Tibial nerve (tissue), 4 donors: ENCODE results near the gene IFT172. TPM values are rescaled to one million over a fixed set of nuclear protein-coding genes. Genes with fewer than 3 reads are reported as not detected.

Experiments used
- DNase-seq, 2 donors: peaks; one replicate each; pipeline ENCODE4 v3.0.0-alpha.2; 2019; ENCODE audit warnings: low spot score in 2 of 2
- H3K27ac ChIP-seq, 4 donors: fragments of 200-600 bp; sonication (generic) in 3 of 4; one replicate each; pipeline ENCODE4 v1.5.1; 2017 to 2019; ENCODE audit warnings: mild to moderate bottlenecking in 1 of 4
- H3K27me3 ChIP-seq, 2 donors: fragments of 200-600 bp; sonication (generic) in 1 of 2; one replicate each; pipeline versions ENCODE4 v1.5.1 to v1.6.0; 2017 to 2019
- H3K36me3 ChIP-seq, 3 donors: fragments of 200-600 bp; sonication (generic); one replicate each; pipeline ENCODE4 v1.5.1; 2018 to 2019
- H3K4me1 ChIP-seq, 4 donors: fragments of 200-600 bp; sonication (generic) in 3 of 4; one replicate each; pipeline ENCODE4 v1.5.1; 2017 to 2019
- H3K4me3 ChIP-seq, 4 donors: fragments of 200-600 bp; sonication (generic) in 3 of 4; one replicate each; pipeline ENCODE4 v1.5.1; 2017 to 2019; ENCODE audit warnings: mild to moderate bottlenecking in 1 of 4, moderate library complexity in 1 of 4
- H3K9me3 ChIP-seq, 4 donors: fragments of 200-600 bp; sonication (generic) in 3 of 4; one replicate each; pipeline ENCODE4 v1.5.1; 2017 to 2019
- CTCF ChIP-seq, 5 experiments: fragments of 200-600 bp in 3 of 5; fragments of 450-650 bp in 2 of 5; sonication (generic) in 3 of 5; IDR thresholded peaks; one replicate each; pipeline ENCODE4 v1.5.1; 2016 to 2019; ENCODE audit warnings: antibody characterized with exemption in 5 of 5, mild to moderate bottlenecking in 3 of 5, moderate library complexity in 2 of 5
- EP300 ChIP-seq, 2 donors: sonication (generic); formaldehyde crosslinking; IDR thresholded peaks; one replicate each; pipeline ENCODE4 v1.6.1; 2017; ENCODE audit warnings: antibody characterized with exemption in 2 of 2, mild to moderate bottlenecking in 1 of 2
- POLR2A ChIP-seq, 2 donors: fragments of 450-650 bp; IDR thresholded peaks; one replicate each; pipeline ENCODE4 v1.6.1; 2017; ENCODE audit warnings: antibody characterized with exemption in 2 of 2, mild to moderate bottlenecking in 2 of 2, moderate library complexity in 2 of 2
- WGBS, 2 donors: methylation state at CpG; one replicate each; pipeline ENCODE4 v1.1.5; 2018; 5-methylcytosine and 5-hydroxymethylcytosine counted together
- total RNA-seq, 4 donors: library from RNA; depleted of rRNA; stranded (reverse); fragments of >200 nt; gene quantifications; one replicate each; pipeline ENCODE4 v1.1.0, GENCODE V29; 2016

The IFT172 gene
- total RNA-seq, 4 donors from 2014 or later = 27.8 to 61.4 (median 40.9) TPM

GRCh38 chr2:27420996-27421395 is 68.5 kb downstream of the IFT172 start:
- H3K27me3 ChIP-seq = no peaks in the 10 kb centered on the region
- H3K27ac ChIP-seq = no peak overlapping the region
- TF ChIP-seq POLR2A (IDR thresholded peaks at IDR 0.05) (no peak), CTCF (IDR thresholded peaks at IDR 0.05) (no peak), EP300 (IDR thresholded peaks at IDR 0.05) (no peak)
- no peaks in the 10 kb centered on the region for H3K36me3 ChIP-seq
- no peak overlapping the region for H3K4me3 ChIP-seq
- DNase-seq = no peak
- no peaks in the 10 kb centered on the region for H3K9me3 ChIP-seq
- H3K4me1 ChIP-seq = no peaks in the 10 kb centered on the region

GRCh38 chr2:27416151-27416550 is 73.4 kb downstream of the IFT172 start:
- H3K4me1 ChIP-seq = no peaks in the 10 kb centered on the region
- WGBS, 2 donors = 92% methylated on average over 6 of the region's 6 CpGs
- no peak overlapping the region for H3K27ac ChIP-seq
- H3K4me3 ChIP-seq = no peak overlapping the region
- H3K9me3 ChIP-seq = no peaks in the 10 kb centered on the region
- TF ChIP-seq CTCF (IDR thresholded peaks at IDR 0.05) = no peak
- no peak for TF ChIP-seq POLR2A (IDR thresholded peaks at IDR 0.05)
- TF ChIP-seq EP300 (IDR thresholded peaks at IDR 0.05) = no peak
- H3K27me3 ChIP-seq = no peaks in the 10 kb centered on the region
- no peaks in the 10 kb centered on the region for H3K36me3 ChIP-seq
- no peak for DNase-seq

- Histone ChIP-seq H3K4me1 (peaks cover 0 to 18% (median 5%) of the 10 kb centered on the region in 4 donors), H3K27me3 (no peaks in the 10 kb centered on the region), H3K27ac (no peak overlapping the region), H3K4me3 (no peak overlapping the region), H3K9me3 (no peaks in the 10 kb centered on the region), H3K36me3 (no peaks in the 10 kb centered on the region)
- no peak for DNase-seq
- TF ChIP-seq EP300 (IDR thresholded peaks at IDR 0.05) (no peak), POLR2A (IDR thresholded peaks at IDR 0.05) (no peak), CTCF (IDR thresholded peaks at IDR 0.05) (no peak)
- WGBS, 2 donors = 86 to 88% methylated on average over 9 of the region's 9 CpGs
Measured at GRCh38 chr2:27412419-27413152, 77.0 kb downstream of the IFT172 start.

GRCh38 chr2:27409321-27410073 is 80.0 kb downstream of the IFT172 start, which contains the start of gene PPM1G:
Gene PPM1G, minus strand, starts transcription at chr2:27409591. Its CDS starts 169 bp downstream, at chr2:27409422.
- WGBS, 2 donors = 1% methylated on average over 64 to 81 of the region's 82 CpGs
- DNase-seq = peak; percentile 82 to 89
- TF ChIP-seq CTCF (IDR thresholded peaks at IDR 0.05) = peak in 1 of 5 experiments; percentile 32
- TF ChIP-seq EP300 (IDR thresholded peaks at IDR 0.05) = peak in 1 of 2 donors; percentile 76
- peak; percentile 3 to 52 for TF ChIP-seq POLR2A (IDR thresholded peaks at IDR 0.05)

More at GRCh38 chr2:27409321-27410073, 80.0 kb downstream of the IFT172 start, which contains the start of gene PPM1G:
- Histone ChIP-seq H3K9me3 (no peaks in the 10 kb centered on the region), H3K4me3 (peak within 1 kb of the TSS; percentile 78 to 99 (median 98)), H3K27ac (peak within 1 kb of the TSS; percentile 26 to 88 (median 81)), H3K4me1 (peaks cover 0 to 34% (median 6%) of the 10 kb centered on the region in 4 donors), H3K36me3 (peaks cover 0 to 15% (median 0%) of the 10 kb centered on the region in 3 donors), H3K27me3 (no peaks in the 10 kb centered on the region)
